ENCODE results near the gene C3orf49. TPM values are rescaled to one million over a fixed set of nuclear protein-coding genes. Genes with fewer than 3 reads are reported as not detected.

The C3orf49 gene
- total and polyA plus RNA-seq, 9 of the 15 experiments (the other 6 are each of a cell fraction or from before 2014, with no cell fraction given), result not detected

DNA sequence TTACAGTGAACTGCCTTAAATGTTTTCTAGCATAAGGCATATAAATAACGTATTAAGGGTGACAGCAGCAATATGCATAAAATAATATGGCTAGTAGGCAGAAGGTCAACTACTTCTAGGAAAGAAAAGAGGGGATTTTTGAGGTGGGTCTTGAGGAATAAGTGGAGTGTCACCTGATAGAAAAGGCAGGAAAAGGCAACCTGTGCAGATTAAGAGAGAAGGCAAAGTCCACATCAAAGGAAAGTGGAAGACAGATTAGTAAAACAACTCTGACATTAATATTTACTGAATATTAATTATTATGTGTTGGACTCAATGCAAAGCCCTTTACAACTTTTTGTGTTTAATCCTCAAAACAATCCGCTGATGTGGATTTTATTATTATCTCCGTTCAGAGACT, 41.7 kb downstream of the C3orf49 start:
- Histone ChIP-seq H3K4me3 (no peak overlapping the region), H3K9me3 (replicated peaks; ENCODE audit: control insufficient read depth, insufficient read depth, low read depth, low read length) (no peaks in the 10 kb centered on the region), H3K36me3 (ENCODE audit: control insufficient read depth, insufficient read depth, low read length) (peaks cover 4% of the 10 kb centered on the region; the same call in 1 of the 3 replicates), H3K27me3 (ENCODE audit: control insufficient read depth in 2 of 2, insufficient read depth in 2 of 2, low read length in 2 of 2) (no peaks in the 10 kb centered on the region), H3K27ac (ENCODE audit: extremely low read depth, low read depth, low read length) (no peak overlapping the region), H3K79me2 (ENCODE audit: control insufficient read depth, insufficient read depth, low read length) (peaks cover 92% of the 10 kb centered on the region), H4K20me1 (replicated peaks; ENCODE audit: control insufficient read depth, insufficient read depth, low read length) (no peaks in the 10 kb centered on the region), H3K9me1 (ENCODE audit: control insufficient read depth, insufficient read depth, low read length) (no peaks in the 10 kb centered on the region), H3K9ac (ENCODE audit: insufficient read depth in 1 of 2, low read depth in 2 of 2, low read length in 2 of 2) (no peak overlapping the region), H3K4me2 (ENCODE audit: insufficient read depth, low read length) (no peak overlapping the region), H2AFZ (ENCODE audit: low read depth, low read length) (no peak overlapping the region), H3K4me1 (replicated peaks in 1 of 2; ENCODE audit: control insufficient read depth in 2 of 2, insufficient read depth in 2 of 2, low read length in 2 of 2) (peaks cover 4% of the 10 kb centered on the region in 2 experiments; a peak in 4 of 5 replicates)
- DNase-seq (ENCODE audit: extremely low read depth in 1 of 4, low spot score in 3 of 4) (no peak), FAIRE-seq (no peak), ATAC-seq (no peak)
- intact Hi-C loops (cut with micrococcal nuclease) (loop anchor here (5.0 to 10.0 kb wide), 3 partner anchors 52 to 157 kb away; partner anchors contain the start of gene SCAANT1), in situ Hi-C loops (cut with MboI) (no loop called here)
- 79% methylated on average over 3 of the region's 3 CpGs for WGBS (ENCODE audit: insufficient coverage, low coverage, missing lambda C conversion rate)
- TF ChIP-seq SNIP1 (IDR thresholded peaks at IDR 0.05; ENCODE audit: low read depth) (no peak), GTF2F1 (IDR thresholded peaks at IDR 0.05; ENCODE audit: low read depth, low read length) (no peak), ZNF511 (CRISPR knock-in tag; IDR thresholded peaks at IDR 0.05) (no peak), FOXO4 (CRISPR knock-in tag; IDR thresholded peaks at IDR 0.05) (no peak), ZNF212 (CRISPR knock-in tag; IDR thresholded peaks at IDR 0.05) (no peak), L3MBTL2 (IDR thresholded peaks at IDR 0.05) (no peak), CREB5 (CRISPR knock-in tag; IDR thresholded peaks at IDR 0.05) (no peak), TAL1 (IDR thresholded peaks at IDR 0.05) (no peak), TBP (optimal IDR thresholded peaks at IDR 0.05; ENCODE audit: low read depth, low read length) (no peak), ZNF253 (CRISPR knock-in tag; conservative IDR thresholded peaks at IDR 0.05) (no peak), TOE1 (IDR thresholded peaks at IDR 0.05; ENCODE audit: borderline replicate concordance) (no peak), TOE1 (CRISPR knock-in tag; IDR thresholded peaks at IDR 0.05; ENCODE audit: borderline replicate concordance, low read depth) (no peak), PRMT5 (CRISPR knock-in tag; IDR thresholded peaks at IDR 0.05) (no peak), RBBP5 (IDR thresholded peaks at IDR 0.05; ENCODE audit: borderline replicate concordance, insufficient read depth, low read length, poor library complexity, severe bottlenecking) (no peak)
- BruUV-seq (replicated peaks), result no TSS peak
- ChIA-PET CTCF (ENCODE audit: low intra/inter-chr PET ratio) (no interaction called here), POLR2A (no interaction called here)

Data from K562 (cell line).